Testis (tissue), 2 donors: ENCODE measurements around the gene POC1B.

ENCODE experiments used
- POLR2A ChIP-seq: fragments of 450-650 bp; IDR thresholded peaks from one replicate; pipeline ENCODE4 v1.6.1; 2017; ENCODE audit warnings: antibody characterized with exemption, mild to moderate bottlenecking, moderate library complexity
- TF ChIP-seq, protein P1 (sequence below), 3 experiments: fragments of 450-650 bp in 2 of 3; fragments of 200-600 bp in 1 of 3; sonication (generic) in 1 of 3; IDR thresholded peaks; one replicate each; pipeline ENCODE4 v1.5.1; 2016 to 2019; ENCODE audit warnings: antibody characterized with exemption in 3 of 3, mild to moderate bottlenecking in 2 of 3, moderate library complexity in 1 of 3

DNA sequence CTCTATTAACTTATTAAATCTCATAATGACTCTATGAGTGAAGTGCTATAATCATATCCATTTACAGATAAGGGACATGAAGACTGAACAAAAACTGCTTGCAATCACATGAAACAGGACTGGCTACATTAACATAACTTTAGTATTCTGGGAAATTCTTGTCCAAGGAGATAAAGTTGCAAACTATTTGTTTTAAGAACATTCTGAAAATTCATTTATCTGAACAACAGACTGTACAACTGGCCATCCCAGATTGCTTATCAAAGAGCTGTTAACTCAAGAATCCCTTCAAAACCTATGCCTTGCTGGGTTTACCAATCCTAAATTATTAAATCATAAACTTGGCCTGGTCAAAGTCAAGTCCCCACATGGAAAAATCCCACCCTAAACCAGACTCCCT lies 39.2 kb upstream of the POC1B start:
- TF ChIP-seq, protein P1, sequence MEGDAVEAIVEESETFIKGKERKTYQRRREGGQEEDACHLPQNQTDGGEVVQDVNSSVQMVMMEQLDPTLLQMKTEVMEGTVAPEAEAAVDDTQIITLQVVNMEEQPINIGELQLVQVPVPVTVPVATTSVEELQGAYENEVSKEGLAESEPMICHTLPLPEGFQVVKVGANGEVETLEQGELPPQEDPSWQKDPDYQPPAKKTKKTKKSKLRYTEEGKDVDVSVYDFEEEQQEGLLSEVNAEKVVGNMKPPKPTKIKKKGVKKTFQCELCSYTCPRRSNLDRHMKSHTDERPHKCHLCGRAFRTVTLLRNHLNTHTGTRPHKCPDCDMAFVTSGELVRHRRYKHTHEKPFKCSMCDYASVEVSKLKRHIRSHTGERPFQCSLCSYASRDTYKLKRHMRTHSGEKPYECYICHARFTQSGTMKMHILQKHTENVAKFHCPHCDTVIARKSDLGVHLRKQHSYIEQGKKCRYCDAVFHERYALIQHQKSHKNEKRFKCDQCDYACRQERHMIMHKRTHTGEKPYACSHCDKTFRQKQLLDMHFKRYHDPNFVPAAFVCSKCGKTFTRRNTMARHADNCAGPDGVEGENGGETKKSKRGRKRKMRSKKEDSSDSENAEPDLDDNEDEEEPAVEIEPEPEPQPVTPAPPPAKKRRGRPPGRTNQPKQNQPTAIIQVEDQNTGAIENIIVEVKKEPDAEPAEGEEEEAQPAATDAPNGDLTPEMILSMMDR (IDR thresholded peaks at IDR 0.05): no peak
- no peak for TF ChIP-seq POLR2A
